ENCODE data around the gene CLASRP.
A peak's percentile ranks its signal among the peaks of the same experiment; 100 is the strongest.

Gene CLASRP

DNA sequence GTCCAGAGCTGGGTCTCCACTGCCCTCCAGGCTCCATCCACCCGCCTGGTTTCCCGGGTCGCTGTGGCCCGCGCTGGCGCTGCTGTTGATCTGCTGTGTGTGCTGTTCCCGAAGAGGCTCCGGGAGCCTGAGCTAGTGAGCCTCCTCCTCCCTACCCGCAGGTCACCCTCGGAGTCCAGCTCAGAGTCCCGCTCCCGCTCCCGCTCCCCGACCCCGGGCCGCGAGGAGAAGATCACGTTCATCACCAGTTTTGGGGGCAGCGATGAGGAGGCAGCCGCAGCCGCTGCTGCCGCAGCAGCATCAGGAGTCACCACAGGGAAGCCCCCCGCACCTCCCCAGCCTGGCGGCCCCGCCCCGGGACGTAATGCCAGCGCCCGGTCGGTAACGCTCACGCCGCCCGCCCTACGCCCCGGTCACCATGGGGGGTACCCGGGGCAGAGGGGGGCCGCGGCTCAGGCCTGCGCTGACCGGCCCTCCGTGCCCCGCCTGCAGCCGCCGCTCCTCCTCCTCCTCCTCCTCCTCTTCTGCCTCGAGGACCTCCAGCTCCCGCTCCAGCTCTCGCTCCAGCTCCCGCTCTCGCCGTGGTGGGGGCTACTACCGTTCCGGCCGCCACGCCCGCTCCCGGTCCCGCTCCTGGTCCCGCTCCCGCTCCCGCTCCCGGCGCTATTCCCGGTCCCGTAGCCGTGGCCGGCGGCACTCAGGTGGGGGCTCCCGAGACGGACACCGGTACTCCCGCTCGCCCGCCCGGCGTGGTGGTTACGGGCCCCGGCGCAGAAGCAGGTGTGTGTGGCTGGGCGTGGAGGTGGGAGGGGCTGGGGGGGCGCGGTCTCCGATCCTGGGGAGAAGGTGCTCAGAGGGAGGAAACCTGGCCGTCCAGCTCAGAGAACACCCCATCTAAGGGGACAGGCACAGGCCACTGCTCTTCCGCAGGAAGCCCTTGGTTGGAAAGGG is 25.3 kb downstream of the CLASRP start:
- no peak for DNase-seq (ENCODE audit: low spot score)

DNA sequence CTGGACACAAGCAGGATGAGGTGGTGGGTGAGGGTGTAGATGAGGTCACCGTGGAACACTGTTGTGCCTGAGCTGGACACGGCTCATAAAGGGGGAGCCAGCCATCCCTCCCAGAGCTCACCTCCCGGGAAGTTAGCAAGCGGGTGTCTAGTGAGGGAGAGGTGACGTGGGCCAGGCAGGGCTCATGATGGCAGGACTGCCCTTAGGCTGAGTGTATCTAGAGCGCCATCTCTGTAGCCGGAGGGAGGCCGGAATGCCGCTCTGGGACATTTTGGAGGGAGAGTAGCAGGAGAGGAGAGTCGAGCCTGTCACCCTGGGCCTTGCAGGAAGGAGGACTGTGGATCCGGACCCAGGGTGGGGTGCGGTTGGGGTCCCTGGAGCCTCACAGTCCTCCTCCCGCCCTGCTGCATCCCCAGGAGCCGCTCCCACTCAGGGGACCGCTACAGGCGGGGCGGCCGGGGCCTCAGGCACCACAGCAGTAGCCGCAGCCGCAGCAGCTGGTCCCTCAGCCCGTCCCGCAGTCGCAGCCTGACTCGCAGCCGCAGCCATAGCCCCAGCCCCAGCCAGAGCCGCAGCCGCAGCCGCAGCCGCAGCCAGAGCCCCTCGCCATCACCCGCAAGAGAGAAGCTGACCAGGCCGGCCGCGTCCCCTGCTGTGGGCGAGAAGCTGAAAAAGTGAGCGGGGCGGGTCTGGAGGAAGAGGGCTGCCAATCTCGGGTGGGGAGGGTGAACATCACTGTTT is 28.2 kb downstream of the CLASRP start:
- no peak for DNase-seq (ENCODE audit: low spot score)

DNA sequence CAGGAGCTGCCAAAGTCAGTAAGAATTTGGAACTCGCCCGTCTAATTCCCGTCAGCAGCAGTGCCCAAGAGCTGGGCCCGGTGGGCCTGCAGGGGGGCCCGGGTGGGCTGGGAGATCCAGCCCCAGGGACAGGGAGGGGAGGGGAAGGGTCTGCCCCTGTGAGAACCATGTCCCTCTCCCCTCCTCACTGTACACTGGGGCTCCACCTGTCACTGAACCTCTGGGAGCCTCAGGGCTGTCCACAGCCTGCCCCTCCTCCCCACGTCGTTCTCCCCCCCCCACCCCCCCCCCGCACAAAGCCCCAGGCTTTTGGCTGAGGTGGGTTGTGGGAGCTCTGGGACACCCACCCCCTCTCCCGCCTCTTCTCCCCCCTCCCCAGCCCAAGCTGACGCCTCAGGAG is 29.2 kb downstream of the CLASRP start:
- no peak for DNase-seq (ENCODE audit: low spot score)

DNA sequence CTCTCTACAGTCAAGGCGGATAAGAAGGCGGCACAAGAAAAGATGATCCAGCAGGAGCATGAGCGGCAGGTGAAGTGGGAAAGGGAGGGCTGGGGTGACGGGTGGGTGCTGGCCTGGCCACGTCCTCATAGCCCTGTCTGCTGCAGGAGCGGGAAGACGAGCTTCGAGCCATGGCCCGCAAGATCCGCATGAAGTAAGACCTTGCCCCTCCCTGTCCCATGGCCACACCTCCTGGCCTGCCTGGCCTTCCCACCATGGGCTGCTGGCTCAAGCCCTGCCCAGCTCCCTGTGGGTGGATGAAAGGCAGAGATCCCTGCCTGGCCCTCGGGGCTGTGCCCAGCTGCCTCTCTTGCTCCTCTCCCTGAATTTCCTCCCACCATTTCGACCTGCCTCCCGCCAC is 30.2 kb downstream of the CLASRP start:
- DNase-seq (ENCODE audit: low spot score) = no peak

DNA sequence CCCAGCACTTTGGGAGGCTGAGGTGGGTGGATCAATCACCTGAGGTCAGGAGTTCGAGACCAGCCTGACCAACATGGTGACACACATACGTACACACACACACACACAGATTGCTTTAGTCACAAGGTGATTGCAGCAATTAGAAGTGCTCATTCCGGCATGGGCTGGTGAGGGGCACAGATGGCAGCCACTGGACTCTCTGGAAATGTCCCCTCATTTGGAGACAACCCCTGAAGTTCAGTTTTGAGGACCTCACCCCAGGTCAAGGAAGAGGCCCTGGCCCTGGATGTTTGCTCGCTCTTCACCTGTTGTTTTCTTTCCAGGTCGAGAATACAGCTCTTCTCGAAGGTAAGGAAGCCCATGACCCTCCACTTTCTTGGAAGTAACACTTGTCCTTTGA is 31.4 kb downstream of the CLASRP start:
- no peak for DNase-seq (ENCODE audit: low spot score)

DNA sequence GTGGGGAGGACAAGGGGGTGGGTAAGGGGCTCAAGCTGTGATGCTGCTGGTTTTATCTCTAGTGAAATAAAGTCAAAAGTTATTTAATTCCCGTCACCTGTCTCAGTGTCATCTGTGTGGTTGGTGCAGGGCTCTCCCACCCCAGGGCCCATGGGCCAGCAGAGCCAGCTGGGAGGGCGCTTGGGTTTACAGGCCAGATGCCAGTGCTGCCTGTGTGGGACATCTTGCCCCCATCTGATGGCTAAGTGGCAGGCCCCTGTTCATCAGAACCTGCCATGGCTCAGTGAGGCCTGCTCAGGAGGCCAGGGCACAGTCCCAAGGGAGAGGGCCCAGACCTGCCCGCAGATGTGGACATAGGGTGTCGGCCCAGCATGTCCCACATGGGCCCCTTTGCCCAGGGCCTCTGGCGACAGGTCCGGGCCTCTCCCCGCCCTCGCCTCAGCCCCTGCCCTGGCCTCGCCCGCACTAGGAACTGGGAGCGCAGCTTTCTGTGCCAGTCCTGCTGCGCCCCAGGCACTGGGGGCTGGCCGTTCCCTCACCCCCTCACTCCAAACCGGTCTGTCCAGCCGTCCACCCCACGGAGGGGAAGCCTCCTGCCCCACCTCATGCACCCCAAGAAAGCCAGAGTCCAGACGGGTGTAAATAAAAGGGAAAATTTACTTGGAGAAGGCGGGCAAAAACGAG is 32.2 kb downstream of the CLASRP start:
- no peak for DNase-seq (ENCODE audit: low spot score)

DNA sequence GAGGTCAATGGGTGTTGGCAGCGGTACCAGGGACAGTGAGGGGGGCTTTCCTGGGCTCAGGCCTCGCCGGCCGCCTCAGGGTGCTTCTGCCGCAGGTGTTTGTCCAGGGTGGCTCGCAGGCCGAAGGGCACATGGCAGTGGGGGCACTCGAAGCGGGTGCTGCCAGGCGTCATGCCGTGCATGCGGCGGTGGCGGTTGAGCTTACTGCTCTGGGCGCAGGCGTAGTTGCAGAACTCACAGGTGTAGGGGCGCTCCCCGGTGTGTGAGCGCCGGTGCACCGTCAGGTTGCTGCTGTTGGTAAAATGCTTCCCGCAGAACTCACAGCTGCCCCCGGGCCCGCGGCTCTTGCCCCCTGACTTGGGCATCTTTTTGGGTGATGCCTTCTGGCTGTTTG is 32.7 kb downstream of the CLASRP start:
- DNase-seq (ENCODE audit: low spot score) = no peak

DNA sequence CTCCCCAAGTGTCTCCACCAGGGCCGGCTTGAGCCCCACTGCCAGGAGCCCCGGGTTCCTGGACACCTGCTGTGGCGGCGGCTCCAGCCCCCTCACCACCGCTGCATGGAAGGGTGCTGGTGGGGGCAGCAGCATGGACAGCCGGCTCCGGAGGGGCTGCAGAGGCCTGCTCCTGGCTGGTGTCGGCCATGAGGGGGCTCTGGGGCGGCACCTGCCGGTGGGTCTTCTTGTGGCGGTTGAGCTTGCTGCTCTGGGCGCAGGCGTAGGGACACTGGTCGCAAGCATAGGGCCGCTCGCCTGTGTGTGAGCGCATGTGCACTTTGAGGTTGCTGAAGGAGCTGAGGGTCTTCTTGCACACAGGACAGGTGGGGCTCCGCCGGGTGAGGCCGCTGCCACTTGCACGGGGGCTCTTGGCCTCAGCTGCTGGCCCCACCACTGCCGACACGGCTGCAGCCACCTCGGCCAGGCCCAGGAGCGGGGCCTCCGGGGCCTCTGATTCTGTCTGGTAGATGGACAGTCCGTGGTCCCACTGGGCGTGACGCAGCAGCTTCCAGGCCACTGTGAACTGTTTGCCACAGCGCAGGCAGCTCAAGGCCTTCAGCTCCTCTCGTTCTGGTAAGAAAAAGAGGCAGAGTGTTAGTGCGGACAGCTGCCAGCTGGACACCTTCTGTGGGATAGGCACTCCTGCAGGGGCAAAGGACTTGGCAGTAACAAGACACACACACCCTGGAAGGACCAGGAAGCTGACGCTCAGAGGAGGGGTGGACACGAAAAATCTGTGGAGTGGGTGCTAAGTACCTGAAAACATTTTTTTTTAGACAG is 33.3 kb downstream of the CLASRP start:
- DNase-seq (ENCODE audit: low spot score) = no peak

DNA sequence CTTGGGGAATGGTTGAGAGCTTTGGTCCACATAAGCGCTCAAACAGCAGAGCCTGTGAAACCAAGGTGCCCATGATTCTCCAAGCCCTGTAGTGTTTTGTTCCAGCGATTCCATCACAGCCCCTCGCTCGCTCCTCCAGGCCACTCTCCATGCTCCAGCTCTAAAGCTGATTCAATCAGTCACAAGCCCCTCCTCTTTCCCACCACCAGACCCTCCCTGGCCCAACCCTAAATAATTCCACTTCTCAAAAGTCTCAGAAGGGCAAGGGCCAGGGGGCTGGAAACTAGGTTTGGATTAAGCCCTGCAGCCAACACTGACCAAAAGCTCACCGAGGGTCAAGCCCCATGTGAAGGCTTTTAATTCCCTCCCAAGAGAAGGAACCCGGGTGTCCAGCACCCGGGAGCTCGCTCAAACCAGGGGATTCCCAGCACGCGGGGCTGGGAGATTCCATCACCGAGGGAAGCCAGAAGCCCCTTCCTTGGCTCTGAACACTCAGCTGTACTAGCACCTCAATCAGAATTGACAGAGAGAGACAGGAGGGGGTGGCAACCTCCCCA is 36.0 kb downstream of the CLASRP start:
- no peak for DNase-seq (ENCODE audit: low spot score)

DNA sequence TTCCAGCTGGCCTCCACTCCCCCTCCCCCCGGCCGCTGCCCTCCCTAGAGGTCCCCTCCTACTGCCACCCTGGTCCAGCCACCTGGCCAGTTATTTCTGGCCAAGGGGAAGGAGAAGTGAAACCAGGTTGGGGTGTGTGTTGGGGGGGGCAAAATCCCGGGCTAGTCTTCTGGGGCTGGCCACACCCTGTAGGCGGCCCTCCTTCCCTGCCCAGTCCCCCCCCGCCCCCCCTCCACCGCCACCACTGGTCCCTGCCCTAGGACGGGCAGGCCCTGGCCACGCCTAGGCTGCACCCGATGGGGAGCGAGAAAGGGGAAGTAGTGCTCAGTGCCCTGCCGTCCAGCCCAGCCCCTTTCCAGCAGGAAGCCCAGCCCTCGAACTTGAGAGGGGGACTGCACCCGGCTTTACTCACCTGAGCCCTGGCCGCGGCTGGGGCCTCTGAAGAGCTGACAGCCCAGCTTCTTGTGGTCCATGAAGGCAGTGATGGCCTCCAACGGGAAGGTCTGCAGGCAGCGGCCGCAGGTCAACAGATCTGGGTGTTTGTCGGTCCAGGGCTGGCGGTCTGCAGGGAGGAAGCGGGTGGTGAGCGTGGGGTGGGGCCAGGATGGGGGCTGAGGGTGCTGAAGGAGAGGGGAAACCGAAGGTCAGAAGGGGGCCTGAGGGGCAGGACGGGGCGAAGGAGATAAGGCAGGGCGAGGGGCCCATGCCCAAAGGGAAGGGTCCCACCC is 36.6 kb downstream of the CLASRP start:
- peak; percentile 62 for DNase-seq (ENCODE audit: low spot score)

DNA sequence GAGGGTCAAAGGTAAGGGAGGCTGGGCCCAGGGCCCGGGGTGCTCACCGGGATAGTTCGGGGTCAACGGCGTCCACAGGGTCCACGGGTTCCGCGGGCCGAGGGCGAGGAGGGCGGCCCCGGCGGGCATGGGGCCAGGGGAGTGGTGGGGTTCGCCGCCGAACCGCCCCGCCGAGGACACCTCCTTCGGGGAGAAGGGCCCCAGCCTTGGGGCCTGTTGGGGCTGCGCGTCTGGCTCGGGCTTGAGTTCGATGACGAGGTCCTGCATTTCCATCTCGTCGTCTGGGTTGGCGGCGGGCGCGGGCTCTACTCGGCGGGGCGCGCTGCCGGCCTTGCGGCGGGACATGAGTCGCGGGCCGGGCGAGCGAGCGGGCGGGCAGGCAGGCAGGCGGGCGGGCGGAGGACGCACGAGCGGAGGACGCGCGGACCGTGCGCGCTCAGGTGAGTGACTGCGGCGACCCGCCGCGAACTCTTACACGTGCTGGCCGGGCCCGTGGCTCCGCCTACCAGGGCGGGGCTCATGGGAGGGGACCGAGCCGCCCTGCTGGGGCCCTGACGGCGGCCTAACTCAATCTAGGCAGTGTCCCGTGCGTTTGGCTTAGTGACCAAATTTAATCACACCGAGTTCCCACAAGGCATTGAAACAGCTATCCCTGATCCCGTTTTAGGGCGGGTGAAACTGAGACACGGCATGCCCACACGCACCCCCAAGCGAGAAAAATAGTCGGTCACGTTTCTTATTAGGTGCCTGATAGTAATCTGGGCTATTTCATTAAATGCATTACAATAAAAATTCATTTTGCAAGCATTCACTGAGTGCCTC is 37.4 kb downstream of the CLASRP start, which contains the start of gene ZNF296:
TSS of gene ZNF296 (minus strand) at position 450 of the 822 bp plus-strand sequence. CDS start at position 345, 105 bp downstream.
- DNase-seq (ENCODE audit: low spot score) = peak; percentile 83

DNA sequence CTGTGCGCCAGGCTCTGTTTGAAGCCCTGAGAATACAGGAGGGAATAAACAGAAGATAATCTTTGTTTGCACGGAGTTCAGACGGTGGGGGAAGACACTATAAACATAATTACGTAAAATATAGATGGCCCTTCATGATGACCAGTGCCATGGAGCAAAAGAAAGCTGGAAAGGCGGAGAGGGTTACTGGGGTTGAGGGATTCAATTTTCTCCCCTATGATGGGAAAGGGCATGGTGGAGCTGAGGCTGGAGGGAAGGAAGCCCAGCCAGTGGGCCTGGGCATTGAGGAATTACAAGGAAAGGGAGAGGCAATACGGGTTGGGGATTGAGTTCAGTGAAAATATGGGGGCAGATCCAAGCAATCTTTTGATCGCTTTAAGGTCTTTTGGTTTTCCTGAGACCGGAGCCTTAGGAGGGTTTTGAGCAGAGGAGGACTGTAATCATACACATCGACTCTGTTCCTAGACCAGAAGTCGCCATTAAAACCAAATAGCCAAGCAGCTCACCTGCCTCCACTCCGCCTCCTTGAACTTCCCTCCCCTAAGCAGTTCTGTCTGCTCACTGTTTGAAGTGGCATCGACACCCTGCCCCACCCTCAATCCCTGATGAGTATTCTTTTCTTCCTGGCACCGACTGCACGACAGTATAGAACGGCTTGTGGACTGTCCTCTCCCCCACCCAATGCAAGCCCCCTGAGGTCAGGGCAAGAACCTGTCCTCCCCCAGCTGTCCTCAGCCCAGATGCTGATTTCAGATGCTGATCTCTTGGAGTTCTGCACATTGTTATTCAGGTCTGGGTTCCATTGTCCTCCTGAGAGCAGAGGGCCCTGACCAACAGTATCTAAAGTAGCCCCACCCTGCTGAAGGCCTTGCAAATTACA is 38.2 kb downstream of the CLASRP start:
- no peak for DNase-seq (ENCODE audit: low spot score)

DNA sequence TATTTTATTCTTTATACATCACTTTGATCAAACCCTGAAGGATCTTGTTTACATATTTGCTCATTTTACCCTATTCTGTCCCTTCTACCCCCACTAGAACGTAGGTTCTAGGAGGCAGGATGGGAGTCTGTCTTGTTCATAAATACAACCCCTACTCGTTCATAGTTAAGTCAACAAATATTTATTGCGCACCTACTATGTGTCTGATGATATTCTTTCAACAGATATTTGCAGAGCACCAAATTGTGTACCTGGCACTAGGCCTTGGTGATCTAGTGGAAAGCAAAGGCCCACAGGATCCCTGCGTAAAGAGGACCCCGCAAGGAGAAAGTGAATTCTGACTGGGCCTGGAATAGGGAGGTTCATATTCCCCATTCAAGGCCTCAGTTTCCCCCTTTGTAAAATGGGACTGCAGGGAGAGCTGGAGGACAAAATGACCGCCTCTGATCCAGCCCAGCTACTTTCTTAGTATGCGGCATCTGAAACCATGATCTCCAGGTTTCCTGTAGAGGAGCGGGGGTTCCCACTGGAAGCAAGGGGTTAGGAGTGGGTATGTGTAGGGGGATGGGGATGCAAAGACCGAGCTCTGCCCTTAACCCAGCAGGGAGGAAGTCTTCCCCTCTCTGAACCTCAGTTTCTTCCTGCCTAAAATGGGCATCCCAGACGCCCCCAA is 39.7 kb downstream of the CLASRP start:
- DNase-seq (ENCODE audit: low spot score) = no peak

DNA sequence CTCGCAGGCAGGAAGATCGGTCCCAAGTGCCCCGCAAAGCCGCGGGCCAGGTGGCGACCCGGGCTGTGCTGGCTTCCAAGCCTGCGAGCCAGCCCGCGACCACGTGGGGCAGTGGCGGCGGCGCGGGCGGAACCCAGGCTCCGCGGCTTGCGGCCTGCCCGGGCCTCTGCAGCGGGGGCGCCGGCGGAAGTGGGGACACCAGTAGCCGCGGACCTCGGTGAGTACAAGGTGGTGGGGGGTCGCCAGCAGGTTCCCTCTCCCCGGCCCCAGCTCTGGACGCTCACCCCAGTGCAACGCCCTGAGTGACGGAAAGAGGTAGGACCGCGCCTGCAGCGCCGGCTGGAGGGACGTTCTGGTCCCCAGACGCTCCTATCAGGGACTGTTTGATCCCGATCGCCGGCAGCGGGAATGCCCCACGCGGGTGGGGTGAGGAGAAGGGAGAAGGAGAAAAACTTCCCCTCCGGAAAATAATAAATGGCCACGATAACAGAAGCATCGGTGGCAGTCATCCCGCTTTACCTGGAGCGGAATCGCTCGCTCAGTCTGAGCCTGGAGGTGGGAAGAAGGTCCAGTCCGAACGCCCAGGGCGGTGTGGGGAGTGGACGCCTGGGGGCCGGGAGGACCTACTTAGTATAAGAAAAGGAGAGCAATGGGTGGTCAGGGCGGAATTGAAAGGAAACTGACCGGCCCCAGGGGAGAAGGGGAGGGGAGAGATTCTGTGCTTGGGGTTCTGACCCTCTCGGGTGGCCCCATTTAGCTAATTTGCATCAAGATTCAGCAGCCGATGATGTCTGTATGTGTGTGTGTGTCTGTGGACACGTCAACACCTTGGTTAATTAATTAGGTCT is 40.4 kb downstream of the CLASRP start, which contains the start of gene GEMIN7:
TSS of gene GEMIN7 (plus strand) at position 198 of the 848 bp plus-strand sequence. CDS start 10,855 bp downstream, outside the sequence.
- peak; percentile 61 for DNase-seq (ENCODE audit: low spot score)

DNA sequence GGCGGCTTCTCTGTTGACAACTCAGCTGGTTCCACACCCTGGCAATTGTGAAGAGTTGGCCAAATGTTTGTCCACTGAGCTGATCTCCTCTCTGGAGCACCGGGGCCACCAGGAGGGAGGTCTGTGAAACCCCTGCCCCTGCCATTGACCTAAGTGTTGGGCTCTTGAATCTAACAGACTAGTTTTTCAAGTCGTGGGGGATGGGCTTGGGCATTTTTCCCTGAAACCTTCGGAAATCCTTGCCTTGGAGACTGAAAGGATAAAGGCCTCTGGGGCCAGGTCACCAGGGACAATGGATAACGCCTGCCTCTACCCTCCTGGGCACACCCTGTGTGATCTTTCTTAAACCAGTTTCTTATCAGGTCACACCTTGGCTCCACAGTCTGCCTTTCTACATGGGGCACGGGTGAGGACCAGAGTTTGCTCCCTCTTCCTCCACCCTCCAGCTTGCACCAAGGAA is 41.1 kb downstream of the CLASRP start:
- peak; percentile 44 for DNase-seq (ENCODE audit: low spot score)

DNA sequence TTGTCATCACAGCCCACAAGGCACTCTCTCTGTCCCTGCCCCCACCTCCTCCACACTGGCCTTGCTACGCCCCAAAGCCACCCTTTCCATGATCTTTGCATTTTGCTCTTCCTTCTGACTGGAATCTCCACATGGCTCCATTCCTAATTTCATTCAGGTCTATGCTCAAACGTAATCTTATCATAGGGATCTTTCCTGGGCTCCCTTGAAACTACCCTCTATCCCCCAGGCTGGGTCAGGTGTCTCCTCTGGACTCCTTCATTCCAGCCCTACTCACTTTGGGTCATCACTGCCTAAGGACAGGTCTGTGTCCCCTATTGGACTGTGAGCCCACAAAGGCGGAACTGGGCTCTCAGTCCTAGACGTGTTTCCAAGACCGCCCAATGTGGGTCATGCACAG is 43.3 kb downstream of the CLASRP start:
- no peak for DNase-seq (ENCODE audit: low spot score)

DNA sequence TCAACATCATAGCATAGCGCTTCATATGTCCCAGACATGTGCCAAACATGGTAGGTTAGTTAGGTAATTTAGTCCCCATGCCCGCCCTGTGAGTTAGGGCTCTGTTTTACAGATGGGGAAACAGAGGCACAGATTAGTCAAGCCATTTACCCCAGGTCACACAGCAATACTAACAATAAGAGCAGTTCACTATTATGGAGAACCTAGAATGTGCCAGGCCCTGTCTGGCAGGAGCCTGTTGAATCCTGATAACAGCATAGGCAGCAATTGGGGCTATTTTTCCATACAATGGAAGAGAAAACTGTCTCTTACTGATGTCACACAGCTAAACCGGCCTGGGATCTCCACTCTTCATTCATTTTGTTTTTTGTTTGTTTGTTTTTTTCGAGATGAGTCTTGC is 47.6 kb downstream of the CLASRP start:
- no peak for DNase-seq (ENCODE audit: low spot score)

Data from hematopoietic multipotent progenitor cell treated with erythropoietin and hydrocortisone succinate and interleukin-3 and kit ligand, for 17 days (in vitro differentiated cells).